ENCODE measurements around the gene TBC1D14.

- TF ChIP-seq CTCF (IDR thresholded peaks at IDR 0.05) (no peak), POLR2A (IDR thresholded peaks at IDR 0.05) (no peak)
These were observed 32.7 kb downstream of the TBC1D14 start for GRCh38 chr4:6942238-6942800.

All from heart left ventricle (tissue), 13 donors.